CD4-positive, alpha-beta memory T cell (primary cell): ENCODE data around the gene EVX1. TPM values are rescaled to one million over a fixed set of nuclear protein-coding genes. Genes with fewer than 3 reads are reported as not detected.

Source experiments
- CTCF ChIA-PET: fragments of 350-600 bp; sonication (Branson Sonifier 250); formaldehyde crosslinking; loops from one replicate; lab custom pipeline; 2021; ENCODE audit warnings: inconsistent platforms; ENCODE audit not compliant: partially characterized antibody; lab: Charles Lee
- POLR2A ChIA-PET: fragments of 350-600 bp; sonication (Branson Sonifier 250); formaldehyde crosslinking; loops from one replicate; lab custom pipeline; 2021; ENCODE audit not compliant: partially characterized antibody; lab: Charles Lee
- DNase-seq, 5 donors: peaks; one replicate each; pipeline versions ENCODE4 v3.0.0 to v3.0.0-alpha.2; 2020 to 2022; ENCODE audit warnings: mixed read lengths in 1 of 5
- H3K27ac ChIP-seq: one replicate; pipeline ENCODE4 v1.7.0; 2013; ENCODE audit warnings: low read depth, low read length
- H3K27me3 ChIP-seq: 2 replicates; pipeline ENCODE4 v1.7.0; 2013; ENCODE audit warnings: mild to moderate bottlenecking, low read length, moderate library complexity; ENCODE audit not compliant: insufficient read depth
- H3K36me3 ChIP-seq: 2 replicates; pipeline ENCODE4 v1.7.0; 2013; ENCODE audit warnings: mild to moderate bottlenecking, low read length, moderate library complexity; ENCODE audit not compliant: insufficient read depth
- H3K4me1 ChIP-seq: 2 replicates; pipeline ENCODE4 v1.7.0; 2013; ENCODE audit warnings: mild to moderate bottlenecking, low read length, moderate library complexity; ENCODE audit not compliant: insufficient read depth
- H3K4me3 ChIP-seq, 2 donors: one replicate each; pipeline ENCODE4 v1.7.0; 2013; ENCODE audit warnings: low read length in 2 of 2, mild to moderate bottlenecking in 1 of 2
- H3K9me3 ChIP-seq, 2 donors: one replicate each; pipeline ENCODE4 v1.7.0; 2013; ENCODE audit warnings: low read length in 2 of 2, control low read depth in 1 of 2; ENCODE audit not compliant: control insufficient read depth in 1 of 2
- H3K27ac Mint-ChIP-seq, 7 donors: one replicate each; pipeline ENCODE4 v1.8.0; 2020 to 2021; ENCODE audit warnings: mixed read lengths in 7 of 7, mild to moderate bottlenecking in 6 of 7, inconsistent platforms in 3 of 7, moderate library complexity in 3 of 7
- H3K27me3 Mint-ChIP-seq, 2 donors: one replicate each; pipeline ENCODE4 v1.8.0; 2020 to 2021; ENCODE audit warnings: mixed read lengths in 2 of 2
- H3K36me3 Mint-ChIP-seq, 2 donors: one replicate each; pipeline ENCODE4 v1.8.0; 2020 to 2021; ENCODE audit warnings: mixed read lengths in 2 of 2, inconsistent platforms in 1 of 2, mild to moderate bottlenecking in 1 of 2
- H3K4me1 Mint-ChIP-seq, 4 donors: one replicate each; pipeline ENCODE4 v1.8.0; 2020 to 2021; ENCODE audit warnings: mixed read lengths in 4 of 4, mild to moderate bottlenecking in 1 of 4
- H3K4me3 Mint-ChIP-seq, 8 donors: one replicate each; pipeline ENCODE4 v1.8.0; 2020 to 2021; ENCODE audit warnings: mixed read lengths in 8 of 8, mild to moderate bottlenecking in 7 of 8, moderate library complexity in 6 of 8, inconsistent platforms in 3 of 8
- H3K9me3 Mint-ChIP-seq, 8 donors: one replicate each; pipeline ENCODE4 v1.8.0; 2020 to 2021; ENCODE audit warnings: mixed read lengths in 8 of 8, mild to moderate bottlenecking in 5 of 8, inconsistent platforms in 3 of 8, moderate library complexity in 1 of 8
- intact Hi-C: fragments of 100-400 bp; cut with micrococcal nuclease; formaldehyde crosslinking; loops from one replicate; pipeline ENCODE4 v1.15.1; 2023
- polyA plus RNA-seq, 2 donors: library from polyadenylated mRNA; unstranded; fragments of 300-500 nt; fragmentation: Illumina TruSeq; gene quantifications; one replicate each; pipeline ENCODE4 v1.2.3, GENCODE V29; 2021
- total RNA-seq, 2 experiments: library from RNA; stranded (reverse); gene quantifications; one replicate each; pipeline ENCODE4 v1.2.3, GENCODE V29; 2021

Gene EVX1
- total and polyA plus RNA-seq, 4 experiments from 2014 or later, result not detected

GRCh38 chr7:27235387-27236311, 7.0 kb upstream of the EVX1 start:
- Histone ChIP-seq H3K4me1 (peaks cover 10% of the 10 kb centered on the region), H3K4me3 (no peak overlapping the region), H3K36me3 (no peaks in the 10 kb centered on the region), H3K27me3 (peaks cover 10% of the 10 kb centered on the region), H3K27ac (no peak overlapping the region), H3K9me3 (no peaks in the 10 kb centered on the region)
- H3K27me3 Mint-ChIP-seq, result peaks cover 45 to 55% of the 10 kb centered on the region in 2 donors
- H3K4me1 Mint-ChIP-seq, result peaks cover 8 to 32% (median 20%) of the 10 kb centered on the region in 4 donors
- H3K9me3 Mint-ChIP-seq, result peaks cover 0 to 3% (median 0%) of the 10 kb centered on the region in 8 donors
- peaks cover 0 to 3% of the 10 kb centered on the region in 2 donors for H3K36me3 Mint-ChIP-seq
- ChIA-PET CTCF (no interaction called here), POLR2A (no interaction called here)
- H3K4me3 Mint-ChIP-seq, result peak overlapping the region in 6 of 8 donors; percentile 32 to 65 (median 41)
- no peak overlapping the region for H3K27ac Mint-ChIP-seq
- DNase-seq, result no peak
- intact Hi-C loops, result no loop called here

DNA sequence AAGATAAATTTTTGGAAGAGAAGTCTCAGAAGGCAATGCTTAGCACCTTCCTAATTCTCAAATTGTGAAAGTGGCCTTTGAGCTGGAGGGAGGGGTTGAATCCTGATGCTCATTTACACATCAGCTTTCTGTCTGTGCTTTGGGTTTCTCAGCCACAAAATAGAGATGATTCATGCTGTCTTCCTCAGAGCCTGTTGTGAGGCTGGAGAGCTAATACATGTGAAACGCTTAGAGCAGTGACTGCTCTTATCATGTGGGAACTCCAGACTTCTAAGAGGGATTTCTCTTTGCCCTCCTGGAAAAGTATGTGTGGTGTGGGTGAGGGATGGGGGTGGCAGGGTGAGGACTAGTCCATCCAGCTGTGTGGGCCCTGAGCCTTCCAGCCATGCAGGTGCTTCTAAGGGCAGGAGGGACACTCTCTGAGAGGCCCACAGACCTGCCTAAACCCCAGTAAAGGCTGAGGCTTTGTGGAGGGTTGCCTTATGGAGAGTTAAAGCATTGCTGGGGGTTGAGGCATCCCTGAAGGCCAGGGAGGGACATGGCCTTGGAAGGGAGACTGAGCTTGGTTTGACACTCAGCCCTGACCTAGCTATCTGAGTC, 4.8 kb upstream of the EVX1 start:
- H3K36me3 ChIP-seq, result no peaks in the 10 kb centered on the region
- ChIA-PET POLR2A (no interaction called here), CTCF (interaction anchor here (0.5 kb wide), 1 partner anchor 298 kb away, joined by 3 read pairs; no protein-coding TSS in a partner anchor)
- no peak for DNase-seq
- H3K27ac Mint-ChIP-seq, result no peak overlapping the region
- H3K27me3 ChIP-seq, result peaks cover 24% of the 10 kb centered on the region
- H3K9me3 ChIP-seq, result no peaks in the 10 kb centered on the region
- peaks cover 18% of the 10 kb centered on the region for H3K4me1 ChIP-seq
- H3K27ac ChIP-seq, result no peak overlapping the region
- H3K4me1 Mint-ChIP-seq, result peaks cover 10 to 50% (median 31%) of the 10 kb centered on the region in 4 donors
- H3K27me3 Mint-ChIP-seq, result peaks cover 62 to 73% of the 10 kb centered on the region in 2 donors
- H3K4me3 ChIP-seq, result no peak overlapping the region
- intact Hi-C loops, result no loop called here
- peak overlapping the region in 1 of 8 donors; percentile 32 for H3K4me3 Mint-ChIP-seq
- peaks cover 0 to 3% of the 10 kb centered on the region in 2 donors for H3K36me3 Mint-ChIP-seq
- H3K9me3 Mint-ChIP-seq, result peaks cover 0 to 7% (median 0%) of the 10 kb centered on the region in 8 donors

- Mint-ChIP-seq H3K27ac (no peak overlapping the region), H3K27me3 (peaks cover 66 to 69% of the 10 kb centered on the region in 2 donors), H3K4me3 (peak overlapping the region in 5 of 8 donors; percentile 27 to 64 (median 32)), H3K4me1 (peaks cover 12 to 57% (median 35%) of the 10 kb centered on the region in 4 donors), H3K9me3 (peaks cover 0 to 7% (median 0%) of the 10 kb centered on the region in 8 donors), H3K36me3 (peaks cover 0 to 3% of the 10 kb centered on the region in 2 donors)
- peaks cover 19% of the 10 kb centered on the region for H3K4me1 ChIP-seq
- no peak for DNase-seq
- H3K9me3 ChIP-seq, result no peaks in the 10 kb centered on the region
- intact Hi-C loops, result no loop called here
- no peak overlapping the region for H3K4me3 ChIP-seq
- POLR2A ChIA-PET, result no interaction called here
- peaks cover 28% of the 10 kb centered on the region for H3K27me3 ChIP-seq
- CTCF ChIA-PET, result no interaction called here
- no peak overlapping the region for H3K27ac ChIP-seq
- H3K36me3 ChIP-seq, result no peaks in the 10 kb centered on the region
Measured at GRCh38 chr7:27238979-27239386, 3.6 kb upstream of the EVX1 start.

DNA sequence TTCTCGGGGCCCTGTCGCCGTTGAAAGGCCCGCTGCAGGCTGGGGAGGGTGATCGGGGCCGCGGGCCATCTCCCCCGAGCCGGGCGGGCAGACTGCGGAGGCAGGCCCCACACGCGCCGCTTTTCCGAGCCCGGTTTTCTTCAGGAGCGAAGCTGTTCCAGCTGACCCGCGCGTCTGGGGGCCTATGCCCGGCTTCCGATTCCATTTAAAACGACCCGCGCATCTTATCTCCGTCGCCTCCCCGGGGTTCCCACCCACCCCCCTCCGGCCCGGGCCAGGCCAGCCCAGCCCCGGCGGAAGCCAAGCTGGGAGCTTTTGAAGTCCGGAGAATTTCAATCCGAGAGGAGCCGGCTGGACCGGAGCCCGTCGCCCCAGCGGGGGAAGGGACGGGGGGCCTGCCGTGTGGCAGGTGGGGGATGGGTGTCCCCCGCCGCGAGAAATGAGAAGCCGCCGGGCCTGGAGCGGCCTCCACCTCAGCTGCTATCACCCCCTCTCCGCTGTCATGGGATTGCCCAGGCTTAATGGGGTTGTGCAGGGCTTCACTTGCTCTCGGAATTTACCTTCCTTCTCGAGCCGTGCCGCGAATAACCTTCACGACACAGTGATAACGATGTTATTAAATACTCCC, 3.1 kb upstream of the EVX1 start:
- no peak overlapping the region for H3K27ac ChIP-seq
- POLR2A ChIA-PET, result no interaction called here
- H3K4me3 Mint-ChIP-seq, result peak overlapping the region in 7 of 8 donors; percentile 20 to 80 (median 39)
- CTCF ChIA-PET, result no interaction called here
- no peaks in the 10 kb centered on the region for H3K9me3 ChIP-seq
- H3K27ac Mint-ChIP-seq, result peak overlapping the region in 2 of 7 donors; percentile 8 to 68
- H3K27me3 Mint-ChIP-seq, result peaks cover 65 to 69% of the 10 kb centered on the region in 2 donors
- H3K36me3 Mint-ChIP-seq, result peaks cover 0 to 3% of the 10 kb centered on the region in 2 donors
- H3K4me1 Mint-ChIP-seq, result peaks cover 14 to 61% (median 37%) of the 10 kb centered on the region in 4 donors
- peaks cover 19% of the 10 kb centered on the region for H3K4me1 ChIP-seq
- no peaks in the 10 kb centered on the region for H3K36me3 ChIP-seq
- peaks cover 32% of the 10 kb centered on the region for H3K27me3 ChIP-seq
- intact Hi-C loops, result no loop called here
- peaks cover 0 to 7% (median 0%) of the 10 kb centered on the region in 8 donors for H3K9me3 Mint-ChIP-seq
- no peak for DNase-seq
- H3K4me3 ChIP-seq, result no peak overlapping the region

DNA sequence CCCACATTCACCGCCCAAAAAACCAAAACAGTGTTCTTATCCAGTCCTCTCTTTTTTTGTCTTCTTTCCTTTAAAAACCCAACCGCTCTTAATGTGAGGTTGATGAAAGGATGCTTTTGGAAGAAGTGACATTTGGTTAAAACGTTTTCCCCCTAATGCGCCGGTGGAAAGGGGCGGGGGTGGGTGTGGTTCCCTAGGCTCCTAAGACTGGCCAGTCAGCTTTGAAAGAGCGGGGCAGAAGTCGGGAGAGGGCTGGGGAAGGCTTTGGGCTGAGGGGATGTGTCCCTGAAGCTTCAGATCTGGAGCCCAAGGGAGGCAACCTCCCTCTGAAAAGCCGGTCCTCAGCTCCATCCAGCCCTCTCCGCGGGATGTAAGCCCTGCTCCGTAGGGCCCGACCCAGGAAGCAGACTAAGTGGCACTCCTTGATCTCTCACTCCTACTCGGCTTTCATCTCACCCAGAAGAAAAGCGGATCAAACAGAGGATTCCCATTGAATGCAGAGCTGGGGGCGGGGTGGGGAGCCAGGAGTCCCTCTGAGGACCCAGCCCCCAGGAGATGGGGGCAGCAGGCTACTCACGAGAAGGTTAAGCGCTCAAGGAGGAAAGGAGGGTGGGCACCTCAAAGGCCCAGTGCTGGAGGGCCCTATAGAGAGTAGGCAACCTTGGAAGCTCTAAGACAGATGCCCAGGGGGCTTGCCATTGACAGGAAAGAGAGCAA, 2.4 kb upstream of the EVX1 start:
- H3K27ac Mint-ChIP-seq, result peak overlapping the region in 2 of 7 donors; percentile 8 to 68
- Histone ChIP-seq H3K4me3 (no peak overlapping the region), H3K36me3 (no peaks in the 10 kb centered on the region), H3K27me3 (peaks cover 34% of the 10 kb centered on the region), H3K9me3 (no peaks in the 10 kb centered on the region), H3K4me1 (peaks cover 19% of the 10 kb centered on the region), H3K27ac (no peak overlapping the region)
- no peak for DNase-seq
- H3K9me3 Mint-ChIP-seq, result peaks cover 0 to 7% (median 0%) of the 10 kb centered on the region in 8 donors
- peaks cover 68 to 72% of the 10 kb centered on the region in 2 donors for H3K27me3 Mint-ChIP-seq
- H3K4me3 Mint-ChIP-seq, result peak overlapping the region in 7 of 8 donors; percentile 20 to 80 (median 39)
- ChIA-PET POLR2A (no interaction called here), CTCF (no interaction called here)
- peaks cover 14 to 62% (median 40%) of the 10 kb centered on the region in 4 donors for H3K4me1 Mint-ChIP-seq
- peaks cover 0 to 3% of the 10 kb centered on the region in 2 donors for H3K36me3 Mint-ChIP-seq
- intact Hi-C loops, result no loop called here

DNA sequence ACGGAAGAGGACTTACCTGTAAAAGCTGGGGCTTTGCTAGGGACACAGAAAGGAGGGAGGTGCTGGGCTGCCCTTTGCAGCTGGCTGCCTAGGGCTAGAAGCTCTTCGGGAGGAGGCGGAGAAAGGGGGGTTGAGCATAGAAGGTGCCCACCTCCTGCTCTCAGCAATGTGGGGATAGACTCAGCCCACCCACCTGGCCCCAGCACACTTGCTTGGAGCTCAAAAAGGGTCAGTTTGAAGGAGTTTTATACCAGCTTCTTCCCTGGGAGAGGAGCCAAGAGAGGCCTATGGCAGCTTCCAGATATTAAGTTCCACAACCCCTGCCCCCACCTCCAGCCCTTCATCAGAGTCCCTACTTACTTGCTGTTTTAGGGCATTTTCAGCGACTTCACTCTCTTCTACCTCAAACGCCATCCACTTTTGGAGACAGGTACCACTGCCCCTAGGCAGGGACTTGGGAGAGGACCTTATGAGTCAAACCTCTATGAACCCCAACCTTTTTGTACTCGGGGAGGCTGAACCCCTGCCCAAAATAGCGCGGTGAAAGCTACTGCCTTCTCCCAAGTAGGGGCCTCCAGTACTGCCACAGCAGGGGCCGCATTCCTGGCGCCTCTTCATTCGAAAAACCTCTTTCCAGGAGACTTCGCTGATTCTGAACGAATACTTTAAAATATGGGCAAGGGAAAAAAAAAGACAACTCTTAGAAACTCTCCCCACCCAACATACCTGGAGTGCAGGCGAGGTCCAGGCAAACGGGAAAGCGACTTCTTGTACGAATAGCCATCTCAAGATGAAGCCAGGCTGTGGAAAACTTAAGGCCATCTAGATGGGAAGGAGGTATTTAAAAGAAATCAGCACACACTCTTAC, 1.2 kb upstream of the EVX1 start:
- DNase-seq, result no peak
- Mint-ChIP-seq H3K27me3 (peaks cover 60 to 67% of the 10 kb centered on the region in 2 donors), H3K27ac (peak overlapping the region in 2 of 7 donors; percentile 21 to 23), H3K4me1 (peaks cover 12 to 54% (median 35%) of the 10 kb centered on the region in 4 donors), H3K36me3 (peaks cover 0 to 3% of the 10 kb centered on the region in 2 donors), H3K9me3 (peaks cover 0 to 7% (median 0%) of the 10 kb centered on the region in 8 donors), H3K4me3 (peak overlapping the region in 2 of 8 donors; percentile 7 to 32)
- H3K4me3 ChIP-seq, result no peak overlapping the region
- peaks cover 39% of the 10 kb centered on the region for H3K27me3 ChIP-seq
- no peaks in the 10 kb centered on the region for H3K9me3 ChIP-seq
- ChIA-PET POLR2A (no interaction called here), CTCF (interaction anchor here (0.7 kb wide), 1 partner anchor 18 kb away, joined by 3 read pairs; no protein-coding TSS in a partner anchor)
- peaks cover 9% of the 10 kb centered on the region for H3K4me1 ChIP-seq
- no peaks in the 10 kb centered on the region for H3K36me3 ChIP-seq
- intact Hi-C loops, result no loop called here
- no peak overlapping the region for H3K27ac ChIP-seq
